Activated CD4-positive, alpha-beta T cell treated with anti-CD3 and anti-CD28 coated beads, Interleukin-2, amount 50 U/mL, for 1 hour (primary cell): ENCODE measurements around the gene TRIO.

Experiments
- DNase-seq: peaks from one replicate; pipeline ENCODE4 v3.0.0-alpha.2; 2020

The TRIO gene

GRCh38 chr5:14211818-14212803 is 69.0 kb downstream of the TRIO start:
- DNase-seq = no peak

GRCh38 chr5:14212838-14213237 is 69.7 kb downstream of the TRIO start:
- DNase-seq = no peak

- no peak for DNase-seq
Measured at GRCh38 chr5:14213253-14213652, 70.1 kb downstream of the TRIO start.

- no peak for DNase-seq
Measured at GRCh38 chr5:14213813-14214585, 70.9 kb downstream of the TRIO start.

GRCh38 chr5:14215901-14216300 is 72.8 kb downstream of the TRIO start:
- no peak for DNase-seq

GRCh38 chr5:14216372-14216771 is 73.2 kb downstream of the TRIO start:
- no peak for DNase-seq

GRCh38 chr5:14216902-14217301 is 73.8 kb downstream of the TRIO start:
- no peak for DNase-seq

- DNase-seq = no peak
Measured at GRCh38 chr5:14217587-14217986, 74.4 kb downstream of the TRIO start.

GRCh38 chr5:14218011-14218410 is 74.9 kb downstream of the TRIO start:
- DNase-seq = no peak

- DNase-seq = no peak
Measured at GRCh38 chr5:14218480-14218879, 75.3 kb downstream of the TRIO start.

- DNase-seq = no peak
Measured at GRCh38 chr5:14218897-14219573, 75.9 kb downstream of the TRIO start.

- no peak for DNase-seq
Measured at GRCh38 chr5:14219800-14220512, 76.8 kb downstream of the TRIO start.

GRCh38 chr5:14220642-14221041 is 77.5 kb downstream of the TRIO start:
- no peak for DNase-seq

GRCh38 chr5:14221732-14222131 is 78.6 kb downstream of the TRIO start:
- DNase-seq = no peak

- DNase-seq = no peak
Measured at GRCh38 chr5:14222206-14222605, 79.1 kb downstream of the TRIO start.

GRCh38 chr5:14223372-14223771 is 80.2 kb downstream of the TRIO start:
- DNase-seq = no peak

- DNase-seq = no peak
Measured at GRCh38 chr5:14225173-14225834, 82.2 kb downstream of the TRIO start.

GRCh38 chr5:14226149-14226548 is 83.0 kb downstream of the TRIO start:
- DNase-seq = no peak

GRCh38 chr5:14226554-14226953 is 83.4 kb downstream of the TRIO start:
- no peak for DNase-seq

GRCh38 chr5:14226992-14227391 is 83.8 kb downstream of the TRIO start:
- DNase-seq = no peak

- no peak for DNase-seq
Measured at GRCh38 chr5:14227513-14227912, 84.4 kb downstream of the TRIO start.

GRCh38 chr5:14228219-14228618 is 85.1 kb downstream of the TRIO start:
- DNase-seq = no peak
